ENCODE data around the gene RCC1.

The RCC1 gene

DNA sequence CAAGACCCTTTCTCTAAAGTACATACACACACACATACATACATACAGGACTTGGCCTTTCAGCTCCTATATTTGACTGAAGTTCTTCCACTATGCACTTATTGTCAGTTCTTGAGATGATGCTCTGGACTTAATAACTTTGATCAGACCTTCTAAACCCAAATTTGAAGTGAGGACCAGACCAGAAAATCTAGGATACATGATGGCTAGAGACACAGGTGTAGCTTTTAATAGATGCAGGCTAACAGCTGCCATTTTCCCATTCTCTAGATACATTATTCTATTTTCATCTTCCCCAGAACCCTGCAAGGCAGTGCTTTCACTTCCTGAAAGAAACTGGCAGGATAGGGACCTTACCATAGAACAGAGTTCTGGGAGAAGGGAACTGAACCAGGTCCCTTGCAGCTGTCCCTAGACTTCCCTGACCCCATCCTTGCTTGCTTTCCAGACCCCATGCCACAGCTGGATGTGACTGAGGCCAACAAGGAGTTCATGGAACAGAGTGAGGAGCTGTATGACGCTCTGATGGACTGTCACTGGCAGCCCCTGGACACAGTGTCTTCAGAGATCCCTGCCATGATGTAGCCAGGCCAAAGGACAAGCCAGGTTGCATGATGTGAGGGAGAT is 71.3 kb downstream of the RCC1 start:
- in situ Hi-C loops (cut with MboI; ENCODE audit: low pct_unique_long_range_greater_than_20kb, low sequenced_read_pairs, unreplicated experiment), result no loop called here
- TF ChIP-seq, protein P1, sequence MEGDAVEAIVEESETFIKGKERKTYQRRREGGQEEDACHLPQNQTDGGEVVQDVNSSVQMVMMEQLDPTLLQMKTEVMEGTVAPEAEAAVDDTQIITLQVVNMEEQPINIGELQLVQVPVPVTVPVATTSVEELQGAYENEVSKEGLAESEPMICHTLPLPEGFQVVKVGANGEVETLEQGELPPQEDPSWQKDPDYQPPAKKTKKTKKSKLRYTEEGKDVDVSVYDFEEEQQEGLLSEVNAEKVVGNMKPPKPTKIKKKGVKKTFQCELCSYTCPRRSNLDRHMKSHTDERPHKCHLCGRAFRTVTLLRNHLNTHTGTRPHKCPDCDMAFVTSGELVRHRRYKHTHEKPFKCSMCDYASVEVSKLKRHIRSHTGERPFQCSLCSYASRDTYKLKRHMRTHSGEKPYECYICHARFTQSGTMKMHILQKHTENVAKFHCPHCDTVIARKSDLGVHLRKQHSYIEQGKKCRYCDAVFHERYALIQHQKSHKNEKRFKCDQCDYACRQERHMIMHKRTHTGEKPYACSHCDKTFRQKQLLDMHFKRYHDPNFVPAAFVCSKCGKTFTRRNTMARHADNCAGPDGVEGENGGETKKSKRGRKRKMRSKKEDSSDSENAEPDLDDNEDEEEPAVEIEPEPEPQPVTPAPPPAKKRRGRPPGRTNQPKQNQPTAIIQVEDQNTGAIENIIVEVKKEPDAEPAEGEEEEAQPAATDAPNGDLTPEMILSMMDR (IDR thresholded peaks at IDR 0.05; ENCODE audit: extremely low read depth, insufficient read depth, missing control alignments), result no peak
- DNase-seq (ENCODE audit: low spot score), result peak; percentile 9

DNA sequence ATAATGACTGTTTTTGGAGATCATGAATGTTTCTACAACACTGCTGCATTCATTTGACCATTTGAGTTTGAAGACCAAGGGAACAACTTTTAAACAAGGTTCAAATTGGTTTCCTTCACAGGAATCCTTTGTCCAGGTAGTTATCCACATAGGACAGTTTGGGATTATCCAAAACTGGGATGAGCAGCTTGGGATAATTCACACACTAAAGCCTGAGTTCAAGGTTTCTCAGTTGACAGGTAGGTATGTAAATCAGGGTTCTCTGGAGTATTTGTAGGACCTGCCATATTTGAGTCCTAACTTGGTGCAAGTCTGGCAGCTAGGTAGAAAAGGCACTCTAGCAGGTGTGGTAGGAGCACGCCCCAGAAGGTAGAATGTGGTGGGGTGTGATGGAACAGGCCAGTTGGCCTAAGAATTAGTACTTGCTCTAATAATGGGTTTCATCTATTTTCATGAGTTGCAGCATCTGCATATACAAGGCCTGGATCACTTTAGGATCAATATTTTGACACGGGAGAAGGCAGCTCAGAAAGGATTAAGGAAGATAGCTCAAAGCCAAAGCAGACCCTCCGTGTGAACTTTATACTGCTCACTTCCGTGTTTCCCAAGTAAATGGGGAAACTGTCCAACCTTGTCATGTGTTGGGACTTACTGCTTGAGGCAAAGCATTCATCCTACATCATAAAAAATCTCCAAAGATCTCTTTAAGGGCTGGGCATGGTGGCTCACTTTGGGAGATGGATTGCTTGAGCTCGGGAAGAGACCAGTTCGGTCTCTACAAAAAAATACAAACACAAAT is 72.1 kb downstream of the RCC1 start:
- TF ChIP-seq, protein P1 (IDR thresholded peaks at IDR 0.05; ENCODE audit: extremely low read depth, insufficient read depth, missing control alignments), result no peak
- peak; percentile 10 for DNase-seq (ENCODE audit: low spot score)
- in situ Hi-C loops (cut with MboI; ENCODE audit: low pct_unique_long_range_greater_than_20kb, low sequenced_read_pairs, unreplicated experiment), result no loop called here

DNA sequence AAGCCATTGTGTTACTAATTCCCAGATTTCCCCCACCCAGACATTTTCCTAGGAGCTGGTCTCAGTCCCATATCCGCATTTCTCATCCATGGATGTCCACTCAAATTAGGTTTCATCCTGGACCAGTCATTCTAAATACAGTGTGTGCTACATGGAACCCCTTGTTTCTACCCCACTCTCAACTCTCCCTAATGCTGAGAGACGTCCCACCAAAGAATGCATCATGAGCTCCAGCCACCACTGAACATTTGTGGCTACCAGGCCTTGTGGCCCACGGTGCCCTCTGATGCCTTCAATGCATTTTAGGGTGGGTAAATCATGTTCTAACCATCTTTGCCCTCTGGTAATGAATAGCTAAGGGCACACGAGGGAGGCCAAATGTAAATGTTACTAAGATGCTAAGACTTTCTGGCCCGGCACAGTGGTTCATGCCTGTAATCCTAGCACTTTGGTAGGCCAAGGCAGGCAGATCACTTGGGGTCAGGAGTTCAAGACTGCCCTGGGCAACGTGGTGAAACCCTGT is 72.9 kb downstream of the RCC1 start:
- DNase-seq (ENCODE audit: low spot score), result no peak
- in situ Hi-C loops (cut with MboI; ENCODE audit: low pct_unique_long_range_greater_than_20kb, low sequenced_read_pairs, unreplicated experiment), result no loop called here
- TF ChIP-seq, protein P1 (IDR thresholded peaks at IDR 0.05; ENCODE audit: extremely low read depth, insufficient read depth, missing control alignments), result no peak

DNA sequence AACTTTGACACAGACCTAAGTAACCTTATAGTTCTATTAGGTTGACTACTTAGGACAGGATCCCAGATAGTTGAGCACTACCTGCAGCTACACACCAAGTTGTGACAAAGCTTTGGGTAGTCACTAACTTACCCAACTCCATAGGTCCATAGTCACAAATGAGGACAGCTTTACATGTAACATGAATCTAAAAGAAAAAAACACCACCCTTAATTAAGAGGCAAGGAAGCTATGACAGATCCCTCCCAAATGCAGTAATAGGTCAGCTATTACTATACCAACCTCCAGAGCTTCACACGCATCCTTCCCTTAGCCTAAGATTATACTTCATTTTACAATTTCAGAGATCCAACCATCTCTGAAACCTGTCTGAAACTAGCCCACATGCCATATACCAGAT is 73.6 kb downstream of the RCC1 start:
- in situ Hi-C loops (cut with MboI; ENCODE audit: low pct_unique_long_range_greater_than_20kb, low sequenced_read_pairs, unreplicated experiment), result no loop called here
- TF ChIP-seq, protein P1 (IDR thresholded peaks at IDR 0.05; ENCODE audit: extremely low read depth, insufficient read depth, missing control alignments), result no peak

DNA sequence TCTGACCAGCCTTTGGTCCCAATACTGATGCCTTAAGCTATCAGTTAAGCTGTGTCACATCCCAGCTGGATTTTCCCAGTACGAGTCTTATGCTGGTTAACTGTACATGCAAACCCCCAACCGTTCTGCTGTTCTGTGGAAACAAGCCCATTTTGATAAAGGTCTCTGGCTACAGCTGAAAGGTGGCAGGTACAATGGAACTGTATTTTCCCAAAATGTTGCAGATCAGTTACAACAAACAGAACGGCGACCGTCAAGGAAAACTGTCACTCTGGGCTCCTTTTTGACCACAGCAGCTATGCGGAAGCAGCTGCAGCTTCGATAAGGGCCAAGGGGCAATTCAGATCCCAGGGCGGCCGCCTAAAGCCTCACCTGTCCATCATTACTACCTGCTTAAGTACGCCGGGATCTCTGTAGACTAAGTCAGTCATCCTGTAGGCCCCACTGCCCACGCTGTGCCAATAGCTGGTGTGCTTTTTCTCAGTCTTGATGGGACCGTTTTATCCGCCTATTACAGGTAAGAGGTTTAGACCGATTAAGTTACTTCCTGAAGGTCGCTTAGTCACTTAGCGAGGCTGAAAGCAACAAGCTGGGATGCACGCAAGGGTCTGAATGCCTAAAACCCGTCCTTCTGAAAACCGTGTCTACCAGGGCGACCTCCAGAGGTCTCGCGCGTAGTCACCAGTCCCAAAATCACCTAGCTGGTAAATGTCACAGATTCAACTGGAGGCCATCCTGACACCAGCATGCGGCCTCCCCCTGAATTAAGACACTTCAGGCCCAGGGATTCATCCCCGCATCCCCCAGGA is 75.1 kb downstream of the RCC1 start:
- peak; percentile 70 for DNase-seq (ENCODE audit: low spot score)
- TF ChIP-seq, protein P1 (IDR thresholded peaks at IDR 0.05; ENCODE audit: extremely low read depth, insufficient read depth, missing control alignments), result peak; percentile 50
- in situ Hi-C loops (cut with MboI; ENCODE audit: low pct_unique_long_range_greater_than_20kb, low sequenced_read_pairs, unreplicated experiment), result no loop called here

More for the DNA sequence above, 73.6 kb downstream of the RCC1 start:
- DNase-seq (ENCODE audit: low spot score), result no peak

DNA sequence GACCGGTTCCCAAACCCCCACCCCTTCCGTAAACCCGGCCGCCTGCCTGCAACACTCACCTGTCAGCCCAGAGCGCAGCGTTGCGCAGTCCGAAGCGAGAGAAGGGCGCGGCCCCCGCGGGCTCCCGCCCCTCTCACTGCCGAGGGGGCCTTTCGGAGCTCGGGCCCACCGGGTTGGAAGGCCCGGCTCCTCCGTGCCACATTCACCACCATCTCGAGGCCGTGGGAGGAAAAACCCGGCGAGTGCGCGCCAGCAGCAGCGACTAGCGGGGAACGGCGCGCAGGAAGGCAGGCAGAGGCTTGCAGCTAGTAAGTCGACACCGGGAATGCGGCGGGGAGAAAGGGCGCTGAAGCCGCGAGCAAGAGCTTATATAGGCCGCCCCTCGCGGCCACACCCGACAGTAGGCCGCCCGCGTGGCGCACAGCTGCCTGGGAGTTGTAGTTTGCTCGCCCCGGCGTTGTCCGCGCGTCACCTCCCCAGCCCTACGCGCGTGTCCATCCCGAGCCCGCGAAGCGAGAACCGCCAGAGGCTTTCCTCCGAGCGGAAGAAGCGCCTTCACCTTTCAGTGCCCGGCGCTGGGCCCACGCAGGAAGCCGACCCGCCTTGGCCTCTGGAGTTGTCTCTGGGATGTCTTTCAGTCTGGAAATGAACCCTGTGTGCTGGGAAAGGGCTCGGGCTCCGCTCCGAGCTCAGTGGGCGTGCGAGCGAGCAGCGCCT is 75.8 kb downstream of the RCC1 start:
- in situ Hi-C loops (cut with MboI; ENCODE audit: low pct_unique_long_range_greater_than_20kb, low sequenced_read_pairs, unreplicated experiment), result no loop called here

More for the DNA sequence above, 75.8 kb downstream of the RCC1 start:
- DNase-seq (ENCODE audit: low spot score), result peak; percentile 96
- TF ChIP-seq, protein P1 (IDR thresholded peaks at IDR 0.05; ENCODE audit: extremely low read depth, insufficient read depth, missing control alignments), result no peak
